H1 (cell line): ENCODE data around the gene RNF212. TPM values are rescaled to one million over a fixed set of nuclear protein-coding genes. Genes with fewer than 3 reads are reported as not detected.

Source experiments
- CTCF ChIA-PET: fragments of 300-600 bp; sonication (Branson Sonifier 250); formaldehyde crosslinking; loops from one replicate; lab custom pipeline; 2021; ENCODE audit not compliant: partially characterized antibody; lab: Charles Lee
- POLR2A ChIA-PET: fragments of 300-600 bp; sonication (Branson Sonifier 250); formaldehyde crosslinking; loops from one replicate; lab custom pipeline; 2021; ENCODE audit warnings: inconsistent platforms; ENCODE audit not compliant: partially characterized antibody; lab: Charles Lee
- DNase-seq, 2 experiments: peaks; one replicate each; pipeline versions ENCODE4 v3.0.0 to v3.0.0-alpha.2; 2010 to 2022; ENCODE audit warnings: low spot score in 2 of 2, low read depth in 1 of 2, mixed read lengths in 1 of 2
- FAIRE-seq: peaks from 2 replicates; lab custom pipeline; 2011; peaks lifted over from hg19 to GRCh38; lab: Jason Lieb, UNC
- H2AFZ ChIP-seq: 2 replicates; pipeline ENCODE4 v1.8.1; 2012; ENCODE audit warnings: low read length, inconsistent platforms
- H2AK5ac ChIP-seq: 2 replicates; pipeline ENCODE4 v1.6.1; 2013; ENCODE audit warnings: low read depth, low read length
- H2BK120ac ChIP-seq: replicated peaks from 2 replicates; pipeline ENCODE3; 2013; ENCODE audit warnings: low read depth, low read length, inconsistent platforms
- H2BK12ac ChIP-seq: 2 replicates; pipeline ENCODE4 v1.6.1; 2013; ENCODE audit warnings: low read depth, low read length
- H2BK15ac ChIP-seq: 2 replicates; pipeline ENCODE4 v1.6.1; 2013; ENCODE audit warnings: low read length
- H2BK20ac ChIP-seq: 2 replicates; pipeline ENCODE4 v1.6.1; 2013; ENCODE audit warnings: low read length
- H2BK5ac ChIP-seq: 2 replicates; pipeline ENCODE4 v1.6.1; 2013; ENCODE audit warnings: low read depth, low read length
- H3K14ac ChIP-seq: 2 replicates; pipeline ENCODE4 v1.6.1; 2013; ENCODE audit warnings: inconsistent platforms; ENCODE audit not compliant: insufficient read length
- H3K18ac ChIP-seq: 2 replicates; pipeline ENCODE4 v1.6.1; 2013; ENCODE audit warnings: low read length; ENCODE audit errors: extremely low read depth
- H3K23ac ChIP-seq: 2 replicates; pipeline ENCODE4 v1.6.1; 2013; ENCODE audit warnings: inconsistent platforms; ENCODE audit not compliant: insufficient read length
- H3K23me2 ChIP-seq: 2 replicates; pipeline ENCODE4 v1.6.1; 2013; ENCODE audit warnings: low read depth, low read length
- H3K27ac ChIP-seq: 2 replicates; pipeline ENCODE4 v1.6.1; 2011; ENCODE audit warnings: low read depth, low read length, inconsistent platforms
- H3K27me3 ChIP-seq, 4 experiments: replicated peaks in 1 of 4; 1 replicate in 1 of 4; 2 replicates in 3 of 4; pipeline versions ENCODE4 v1.6.1 to v1.8.1; 2011 to 2013; ENCODE audit warnings: low read length in 3 of 4, mild to moderate bottlenecking in 3 of 4, inconsistent platforms in 2 of 4, mixed read lengths in 2 of 4, moderate library complexity in 1 of 4; ENCODE audit not compliant: control insufficient read depth in 3 of 4, insufficient read depth in 3 of 4; ENCODE audit errors: extremely low read depth in 1 of 4
- H3K36me3 ChIP-seq, 4 experiments: 2 replicates each; pipeline versions ENCODE4 v1.6.1 to v1.8.1; 2011 to 2013; ENCODE audit warnings: mild to moderate bottlenecking in 4 of 4, low read length in 3 of 4, moderate library complexity in 2 of 4, control low read depth in 1 of 4, inconsistent platforms in 1 of 4; ENCODE audit not compliant: insufficient read depth in 4 of 4, control insufficient read depth in 2 of 4
- H3K4ac ChIP-seq: replicated peaks from 2 replicates; pipeline ENCODE3; 2013; ENCODE audit warnings: low read length, low read depth, mixed read lengths, inconsistent platforms; ENCODE audit not compliant: insufficient read length
- H3K4me1 ChIP-seq, 4 experiments: replicated peaks in 1 of 4; 1 replicate in 1 of 4; 2 replicates in 3 of 4; pipeline versions ENCODE4 v1.6.1 to v1.8.1; 2011 to 2013; ENCODE audit warnings: low read length in 3 of 4, inconsistent platforms in 2 of 4, mixed read lengths in 1 of 4; ENCODE audit not compliant: insufficient read depth in 4 of 4, control insufficient read depth in 3 of 4
- H3K4me2 ChIP-seq, 2 experiments: 2 replicates each; pipeline versions ENCODE4 v1.6.1 to v1.8.1; 2011 to 2013; ENCODE audit warnings: low read depth in 2 of 2, low read length in 2 of 2, control low read depth in 1 of 2, inconsistent platforms in 1 of 2, mild to moderate bottlenecking in 1 of 2; ENCODE audit not compliant: insufficient read depth in 1 of 2
- H3K4me3 ChIP-seq, 4 experiments: fragments of 200-600, 300-600 bp in 1 of 4; sonication (generic), shearing (Covaris generic), sonication (Bioruptor Twin) in 1 of 4; 2 replicates each; pipeline versions ENCODE4 v1.5.1 to v1.8.1; 2011 to 2016; ENCODE audit warnings: low read length in 4 of 4, low read depth in 3 of 4, control low read depth in 2 of 4, inconsistent platforms in 2 of 4, mild to moderate bottlenecking in 2 of 4, mixed read lengths in 1 of 4, moderate library complexity in 1 of 4; ENCODE audit not compliant: insufficient read depth in 2 of 4; ENCODE audit errors: extremely low read depth in 1 of 4
- H3K56ac ChIP-seq: replicated peaks from 2 replicates; pipeline ENCODE3; 2013; ENCODE audit warnings: low read depth, mild to moderate bottlenecking, mixed read lengths, low read length, inconsistent platforms; ENCODE audit not compliant: insufficient read length
- H3K79me1 ChIP-seq: 2 replicates; pipeline ENCODE4 v1.6.1; 2013; ENCODE audit warnings: low read depth, low read length, control low read depth
- H3K79me2 ChIP-seq, 2 experiments: 2 replicates each; pipeline versions ENCODE4 v1.6.1 to v1.8.1; 2012 to 2013; ENCODE audit warnings: low read length in 2 of 2, mild to moderate bottlenecking in 2 of 2, inconsistent platforms in 1 of 2; ENCODE audit not compliant: insufficient read depth in 2 of 2, control insufficient read depth in 1 of 2
- H3K9ac ChIP-seq, 4 experiments: replicated peaks in 1 of 4; 1 replicate in 1 of 4; 2 replicates in 3 of 4; pipeline versions ENCODE4 v1.6.1 to v1.8.1; 2011 to 2013; ENCODE audit warnings: low read depth in 3 of 4, low read length in 3 of 4, control low read depth in 2 of 4, mild to moderate bottlenecking in 2 of 4, moderate library complexity in 2 of 4, inconsistent platforms in 1 of 4; ENCODE audit errors: extremely low read depth in 1 of 4
- H3K9me3 ChIP-seq, 2 experiments: 2 replicates each; pipeline versions ENCODE4 v1.6.1 to v1.8.1; 2012 to 2013; ENCODE audit warnings: mild to moderate bottlenecking in 2 of 2, moderate library complexity in 2 of 2, control low read depth in 1 of 2, inconsistent platforms in 1 of 2, low read depth in 1 of 2, low read length in 1 of 2, mixed read lengths in 1 of 2; ENCODE audit not compliant: insufficient read depth in 2 of 2
- H4K20me1 ChIP-seq, 2 experiments: replicated peaks in 1 of 2; 2 replicates each; pipeline versions ENCODE3 to v1.8.1; 2011 to 2013; ENCODE audit warnings: inconsistent platforms in 2 of 2, low read length in 2 of 2, mild to moderate bottlenecking in 1 of 2; ENCODE audit not compliant: insufficient read depth in 2 of 2, control insufficient read depth in 1 of 2
- H4K5ac ChIP-seq: 2 replicates; pipeline ENCODE4 v1.6.1; 2013; ENCODE audit warnings: low read length, low read depth, mixed read lengths, inconsistent platforms; ENCODE audit not compliant: insufficient read length
- H4K8ac ChIP-seq: 2 replicates; pipeline ENCODE4 v1.8.0; 2013; ENCODE audit warnings: mild to moderate bottlenecking, moderate library complexity, low read length, inconsistent platforms; ENCODE audit not compliant: insufficient read depth; ENCODE audit errors: extremely low read depth
- H4K91ac ChIP-seq: replicated peaks from 2 replicates; pipeline ENCODE3; 2013; ENCODE audit warnings: low read length, mixed read lengths, inconsistent platforms; ENCODE audit not compliant: insufficient read length
- KDM5A ChIP-seq: fragments of 200-600 bp; IDR thresholded peaks from 2 replicates; pipeline ENCODE4 v1.7.1; 2012; ENCODE audit warnings: mild to moderate bottlenecking, low read length, inconsistent platforms, mixed read lengths
- TEAD4 ChIP-seq: IDR thresholded peaks from 2 replicates; pipeline ENCODE4 v1.6.1; 2012; ENCODE audit warnings: low read depth, low read length, inconsistent platforms, mixed read lengths
- WGBS, 2 experiments: shearing (Covaris generic) in 1 of 2; methylation state at CpG; one replicate each; pipeline versions ENCODE4 v1.1.6 to v1.1.7; 2013 to 2015; ENCODE audit warnings: low lambda C conversion rate in 2 of 2, mixed read lengths in 2 of 2, inconsistent platforms in 1 of 2, low coverage in 1 of 2, missing lambda C conversion rate in 1 of 2; ENCODE audit not compliant: insufficient replicate concordance in 2 of 2, insufficient coverage in 1 of 2, insufficient read length in 1 of 2; ENCODE audit errors: extremely low coverage in 1 of 2, missing lambda C conversion rate in 1 of 2; 5-methylcytosine and 5-hydroxymethylcytosine counted together
- polyA plus RNA-seq, 7 experiments: library from polyadenylated mRNA; depleted of rRNA in 3 of 7; stranded (reverse) in 5 of 7; unstranded in 2 of 7; fragments of >200 nt in 5 of 7; fragments of 200-250 nt in 2 of 7; gene quantifications; 1 replicate in 5 of 7; 2 replicates in 1 of 7; 4 replicates in 1 of 7; pipeline versions ENCODE4 v1.2.1 to v1.2.3, GENCODE V29; 2011 to 2013; ENCODE audit warnings: missing spikeins in 2 of 7, mixed read lengths in 2 of 7
- total RNA-seq: library from RNA; stranded (reverse); fragmentation: NEBNext Ultra II Directional; extraction: Animal tissue kit (Norgen Biotek cat#: 25700); gene quantifications from 2 replicates; pipeline ENCODE4 v1.2.1, GENCODE V29; 2021

The RNF212 gene
- total and polyA plus RNA-seq, 2 of the 8 experiments (the other 6 are each of a cell fraction or from before 2014, with no cell fraction given): 3.4 to 5.4 TPM

- H2BK5ac ChIP-seq: no peak overlapping the region
- H4K91ac ChIP-seq: no peak overlapping the region
- no peak overlapping the region for H3K56ac ChIP-seq
- H3K79me1 ChIP-seq: no peaks in the 10 kb centered on the region
- no peak overlapping the region for H3K18ac ChIP-seq
- no peak overlapping the region for H2BK12ac ChIP-seq
- no peaks in the 10 kb centered on the region for H4K20me1 ChIP-seq
- peaks cover 0 to 3% (median 0%) of the 10 kb centered on the region in 4 experiments; a peak in 2 of 7 replicates for H3K27me3 ChIP-seq
- H2BK15ac ChIP-seq: no peak overlapping the region
- H2AK5ac ChIP-seq: no peak overlapping the region
- H3K27ac ChIP-seq: no peak overlapping the region
- no peak overlapping the region for H3K4ac ChIP-seq
- no peak overlapping the region for H2BK20ac ChIP-seq
- no peak overlapping the region; a peak in 1 of 4 replicates for H3K4me2 ChIP-seq
- no peak overlapping the region for H3K14ac ChIP-seq
- TF ChIP-seq KDM5A (no peak), TEAD4 (0 out of 2 replicates have a peak, but pooled peaks have one; percentile 54)
- no peak overlapping the region for H3K4me3 ChIP-seq
- peaks cover 0 to 6% (median 3%) of the 10 kb centered on the region in 4 experiments; a peak in 2 of 7 replicates for H3K4me1 ChIP-seq
- peaks cover 2% of the 10 kb centered on the region; the same call in 1 of the 2 replicates for H3K23me2 ChIP-seq
- H3K36me3 ChIP-seq: no peaks in the 10 kb centered on the region
- FAIRE-seq: no peak
- H4K8ac ChIP-seq: no peak overlapping the region; the same call in none of the 2 replicates
- peak overlapping the region; percentile 41; the same call in 1 of the 2 replicates for H2AFZ ChIP-seq
- 88% methylated on average over 10 of the region's 10 CpGs; no CpG with 5 or more reads in 1 of the 2 experiments for WGBS, 2 experiments
- no peaks in the 10 kb centered on the region for H3K9me3 ChIP-seq
- H3K23ac ChIP-seq: no peak overlapping the region
- POLR2A ChIA-PET: interaction anchor here (1.2 to 1.4 kb wide), 3 partner anchors 9 to 13 kb away, joined by 3 to 7 read pairs (median 3); no protein-coding TSS in a partner anchor
- CTCF ChIA-PET: interaction anchor here (0.7 to 1.6 kb wide), 6 partner anchors 11 to 758 kb away, joined by 3 to 5 read pairs (median 3); no protein-coding TSS in a partner anchor
- no peak overlapping the region for H3K9ac ChIP-seq
- no peaks in the 10 kb centered on the region for H3K79me2 ChIP-seq
- H2BK120ac ChIP-seq: no peak overlapping the region
- no peak for DNase-seq
- no peak overlapping the region for H4K5ac ChIP-seq
Measured at GRCh38 chr4:1105662-1106061, 7.7 kb downstream of the RNF212 start.
